ENCODE data around the gene FBP1. TPM values are rescaled to one million over a fixed set of nuclear protein-coding genes. Genes with fewer than 3 reads are reported as not detected.
"Not testable (repeated sequence)": the region's sequence is repeated elsewhere in the genome, so short reads cannot be mapped to it uniquely, and the experiment has no call there.

Gene FBP1
- total RNA-seq, 2 donors from 2014 or later = 4.2 to 4.7 TPM

- intact Hi-C loops (cut with DNase I) = not testable (repeated sequence)
Measured at GRCh38 chr9:94591046-94591545, 48.2 kb downstream of the FBP1 start.

GRCh38 chr9:94588681-94589080, 50.6 kb downstream of the FBP1 start:
- DNase-seq (ENCODE audit: low spot score) = no peak
- intact Hi-C loops (cut with DNase I) = no loop called here

More at GRCh38 chr9:94591046-94591545, 48.2 kb downstream of the FBP1 start:
- not testable (repeated sequence) for DNase-seq (ENCODE audit: low spot score)

GRCh38 chr9:94586814-94587213, 52.5 kb downstream of the FBP1 start:
- DNase-seq (ENCODE audit: low spot score) = no peak
- intact Hi-C loops (cut with DNase I) = no loop called here

GRCh38 chr9:94586316-94586715, 53.0 kb downstream of the FBP1 start:
- intact Hi-C loops (cut with DNase I) = no loop called here
- no peak for DNase-seq (ENCODE audit: low spot score)

DNA sequence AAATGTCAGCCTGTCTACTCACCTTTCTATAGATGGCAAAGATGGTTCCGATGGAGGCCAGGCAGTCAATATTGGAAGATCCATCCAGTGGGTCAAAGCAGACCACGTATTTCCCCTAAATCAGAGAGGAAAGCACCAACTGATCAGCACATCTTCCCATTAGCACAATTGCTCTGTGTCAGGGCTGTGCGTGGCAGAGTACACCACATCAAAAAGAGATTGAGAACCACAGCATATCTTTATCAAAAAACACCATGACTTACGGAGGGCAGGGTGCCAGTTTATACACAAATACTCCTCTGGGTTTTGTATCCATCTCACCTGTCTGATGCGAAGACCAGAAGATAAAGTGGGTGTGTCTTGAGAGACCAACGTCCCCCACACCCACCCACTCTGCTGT, 54.8 kb downstream of the FBP1 start:
- intact Hi-C loops (cut with DNase I) = no loop called here
- no peak for DNase-seq (ENCODE audit: low spot score)

- no peak for DNase-seq (ENCODE audit: low spot score)
- intact Hi-C loops (cut with DNase I) = no loop called here
Measured at GRCh38 chr9:94581728-94582127, 57.6 kb downstream of the FBP1 start.

DNA sequence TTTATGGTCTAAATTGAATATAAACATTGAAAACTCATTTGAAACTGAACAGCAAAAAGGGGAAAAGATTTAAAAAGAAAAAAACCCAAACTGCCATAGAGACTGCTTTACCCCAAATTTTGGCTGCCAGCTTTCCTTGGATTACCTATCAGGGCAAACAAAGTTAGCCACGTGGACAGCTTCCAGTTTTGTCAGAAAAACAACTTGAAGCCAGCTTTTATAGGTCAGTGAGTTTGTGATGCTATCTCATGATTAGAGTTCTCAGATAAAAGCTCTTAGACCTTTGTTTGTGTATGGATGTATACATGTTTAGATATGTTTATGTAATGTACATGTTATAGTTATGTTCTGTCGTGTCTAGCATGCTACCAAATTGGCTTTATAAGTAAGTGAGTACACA, 61.7 kb downstream of the FBP1 start:
- DNase-seq (ENCODE audit: low spot score) = no peak
- intact Hi-C loops (cut with DNase I) = no loop called here

DNA sequence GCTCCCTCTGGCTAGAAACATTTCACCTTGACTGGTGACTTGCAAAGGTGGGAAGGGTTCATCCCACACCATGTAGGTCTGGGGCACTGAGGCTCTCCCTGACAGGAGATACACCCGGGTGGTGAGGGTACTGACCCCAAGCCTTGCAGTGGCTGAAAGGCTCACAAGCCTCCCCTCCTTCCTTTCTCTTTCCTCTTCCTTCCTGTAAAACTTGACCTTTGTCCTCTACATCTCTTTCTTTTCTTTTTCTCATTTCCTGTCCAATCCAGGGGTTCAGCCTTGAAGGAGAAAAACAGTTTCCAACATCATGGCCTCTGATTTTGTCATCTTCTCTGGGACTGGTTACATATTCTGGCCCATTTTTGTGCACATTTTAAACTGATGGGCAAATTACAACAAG, 62.3 kb downstream of the FBP1 start:
- no peak for DNase-seq (ENCODE audit: low spot score)
- intact Hi-C loops (cut with DNase I) = no loop called here

GRCh38 chr9:94576131-94576530, 63.2 kb downstream of the FBP1 start:
- intact Hi-C loops (cut with DNase I) = no loop called here
- DNase-seq (ENCODE audit: low spot score) = no peak

DNA sequence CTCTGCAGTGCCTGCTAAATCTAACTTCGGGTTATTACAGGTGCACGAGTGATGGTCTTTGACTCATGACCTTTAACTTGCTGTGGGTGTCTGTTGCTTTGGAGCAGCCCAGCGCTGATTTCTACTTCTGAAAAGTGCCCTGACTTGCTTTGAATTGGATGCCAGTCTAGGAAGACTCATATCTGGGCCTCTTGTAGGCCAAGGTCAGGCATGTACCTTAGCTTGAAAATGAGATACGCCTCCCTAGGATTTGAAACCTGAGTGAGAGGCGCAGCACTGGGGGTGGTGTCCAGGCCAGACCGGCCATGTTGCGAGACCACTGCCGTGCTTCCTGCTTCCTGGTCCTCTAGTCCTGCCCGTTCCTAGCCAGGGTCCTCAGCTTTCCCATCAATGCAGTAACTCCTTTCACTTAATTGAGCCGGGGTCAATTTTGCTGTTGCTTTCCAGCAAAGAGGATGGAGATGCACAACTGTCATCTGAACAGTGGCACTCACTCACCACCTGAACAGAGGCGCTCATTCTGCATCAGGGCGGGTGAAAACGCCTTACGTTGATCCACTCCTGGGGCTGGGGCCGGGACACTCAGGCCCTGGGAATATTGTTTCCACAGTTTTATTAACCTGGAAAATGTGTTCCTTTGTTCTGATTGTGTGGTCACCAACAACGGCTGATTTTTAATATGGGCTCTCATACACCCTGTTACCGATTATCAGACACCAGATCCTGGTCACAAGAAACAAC, 70.2 kb downstream of the FBP1 start:
- intact Hi-C loops (cut with DNase I) = no loop called here

DNA sequence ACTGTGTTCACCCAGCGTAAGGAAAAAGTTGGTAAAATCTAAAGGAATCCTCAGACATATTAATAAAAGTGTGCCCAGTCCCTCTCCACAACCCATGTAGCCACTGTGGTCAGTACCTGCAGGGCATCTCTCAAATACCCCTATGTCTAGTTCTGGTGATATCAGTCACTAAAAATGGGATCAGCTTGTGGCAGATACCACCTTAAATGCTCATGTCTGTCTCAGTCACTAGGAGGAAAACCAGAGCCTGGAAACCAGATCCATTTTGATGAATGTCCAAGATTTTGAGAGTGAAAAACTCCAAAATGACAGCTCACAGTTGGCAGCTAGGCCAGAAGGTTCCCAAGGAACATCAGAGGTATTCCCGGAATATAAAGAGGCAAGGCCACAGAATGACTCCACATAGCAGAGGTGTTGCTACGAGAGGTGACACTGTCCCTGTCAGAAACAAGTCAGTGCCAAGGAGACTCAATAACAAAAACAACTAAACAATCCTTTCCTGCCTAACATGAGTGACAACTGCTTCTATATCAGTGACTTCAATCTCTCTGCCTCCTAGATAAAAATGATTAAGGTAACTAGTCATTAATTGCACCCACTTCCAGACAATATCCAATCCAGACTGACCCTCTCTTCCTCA, 70.9 kb downstream of the FBP1 start:
- DNase-seq (ENCODE audit: low spot score) = no peak
- intact Hi-C loops (cut with DNase I) = no loop called here

More for the DNA sequence above, 70.2 kb downstream of the FBP1 start:
- DNase-seq (ENCODE audit: low spot score) = no peak

DNA sequence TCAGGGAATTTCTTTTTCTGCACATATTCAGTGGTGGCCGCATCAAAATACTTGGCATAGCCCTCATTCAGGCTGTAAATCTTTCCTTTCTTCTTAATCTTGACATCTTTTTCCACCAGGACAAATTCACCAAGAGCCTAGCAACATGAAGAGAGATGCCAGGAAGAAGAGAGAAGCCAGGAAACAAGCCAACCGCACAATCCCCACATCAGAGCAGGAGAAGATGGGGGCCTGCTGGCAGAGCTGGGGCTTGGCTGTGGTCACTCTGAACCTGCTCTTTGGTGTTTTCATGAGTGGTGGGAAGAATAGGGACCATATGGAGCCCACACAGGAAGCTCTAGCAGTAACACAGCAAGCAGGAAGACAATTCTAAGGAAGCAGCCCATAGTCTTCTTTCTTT, 72.0 kb downstream of the FBP1 start:
- intact Hi-C loops (cut with DNase I) = no loop called here
- DNase-seq (ENCODE audit: low spot score) = no peak

- intact Hi-C loops (cut with DNase I) = no loop called here
Measured at GRCh38 chr9:94566550-94566949, 72.8 kb downstream of the FBP1 start.

GRCh38 chr9:94564279-94564678, 75.0 kb downstream of the FBP1 start:
- intact Hi-C loops (cut with DNase I); DNase-seq (ENCODE audit: low spot score): not testable (repeated sequence)

More at GRCh38 chr9:94566550-94566949, 72.8 kb downstream of the FBP1 start:
- DNase-seq (ENCODE audit: low spot score) = no peak

- intact Hi-C loops (cut with DNase I) = no loop called here
- no peak for DNase-seq (ENCODE audit: low spot score)
Measured at GRCh38 chr9:94563548-94563947, 75.8 kb downstream of the FBP1 start.

DNA sequence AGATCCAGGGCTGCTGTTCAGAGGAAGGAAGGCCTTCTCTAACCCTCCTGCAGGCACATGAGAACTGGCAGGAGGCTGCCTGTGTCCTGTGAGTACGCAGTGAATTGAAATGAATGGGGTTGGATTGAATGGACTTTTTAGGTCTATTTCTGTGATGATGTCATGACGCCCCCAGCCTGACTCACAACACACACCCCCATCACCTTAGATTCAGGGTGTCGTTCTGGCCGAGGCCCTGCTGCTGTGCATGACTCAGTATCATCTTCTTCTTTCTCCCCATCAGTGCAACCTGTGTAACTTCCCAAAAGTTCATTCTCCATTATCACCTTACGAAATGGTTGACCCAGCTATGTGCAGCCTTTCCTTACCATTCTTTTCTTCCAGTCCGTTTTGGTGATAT, 79.1 kb downstream of the FBP1 start:
- intact Hi-C loops (cut with DNase I) = no loop called here
- no peak for DNase-seq (ENCODE audit: low spot score)

- intact Hi-C loops (cut with DNase I) = no loop called here
- no peak for DNase-seq (ENCODE audit: low spot score)
Measured at GRCh38 chr9:94557376-94557775, 81.9 kb downstream of the FBP1 start.

DNA sequence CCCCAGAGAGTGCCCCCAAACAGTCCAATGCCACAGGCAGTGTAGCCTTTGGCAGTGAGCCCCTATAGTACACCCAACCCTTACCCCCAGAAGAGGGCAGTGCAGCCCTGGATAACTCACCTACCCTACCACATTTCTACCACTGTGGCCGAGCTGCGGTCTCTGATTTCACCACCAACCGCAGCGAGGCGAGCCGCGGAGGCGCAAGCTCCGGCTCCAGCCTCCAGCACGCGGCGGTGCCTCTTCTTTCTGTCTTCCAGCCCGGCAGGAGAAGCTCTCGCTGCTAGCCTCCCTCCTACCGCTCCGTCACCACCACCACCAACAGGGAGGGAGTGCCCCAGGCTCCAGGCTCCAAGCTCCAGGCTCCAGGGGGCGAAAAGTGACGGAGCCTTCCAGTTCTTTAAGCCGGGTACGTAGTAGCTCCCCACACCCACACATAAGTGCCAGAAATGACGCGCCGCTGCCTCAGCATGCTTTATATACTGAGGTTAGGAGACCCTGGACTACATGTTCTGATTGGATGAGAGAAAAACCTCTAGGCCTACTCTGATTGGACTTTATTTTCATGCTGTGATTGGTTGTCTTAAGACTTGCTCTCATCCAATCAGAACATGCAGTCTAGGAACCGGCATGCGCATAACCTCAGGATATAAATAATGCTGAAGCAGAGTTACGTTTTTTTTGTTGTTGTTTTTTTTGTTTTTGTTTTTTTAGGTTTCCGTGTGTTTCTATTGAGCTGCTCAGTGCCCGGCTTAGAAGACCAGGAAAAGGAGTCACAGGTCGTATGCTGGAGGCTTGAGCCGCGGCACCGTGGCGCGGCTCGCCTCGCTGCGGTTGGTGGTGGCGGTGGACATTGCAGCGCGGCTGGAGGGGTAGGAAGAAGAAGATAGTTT, 84.6 kb downstream of the FBP1 start, which contains the start of gene PCAT7:
Gene PCAT7, plus strand, starts transcription at position 645 of the 893 bp plus-strand sequence.
- no peak for DNase-seq (ENCODE audit: low spot score)
- intact Hi-C loops (cut with DNase I) = no loop called here

DNA sequence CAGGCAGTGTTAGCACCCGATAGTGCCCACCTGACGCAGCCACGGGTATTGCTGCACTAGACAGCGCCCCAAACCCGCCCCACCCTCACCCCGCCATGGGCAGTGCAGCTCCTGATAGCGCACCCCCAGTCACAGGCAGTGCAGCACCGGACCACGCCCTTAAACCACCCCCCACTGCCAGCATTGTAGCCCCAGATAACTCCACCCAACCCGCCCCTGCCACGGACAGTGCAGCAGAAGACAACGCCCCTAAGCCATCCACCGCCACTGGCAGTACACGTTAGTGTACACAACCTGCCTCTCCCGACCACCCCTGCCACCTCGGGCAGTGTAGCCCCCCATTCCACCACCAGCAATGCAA, 85.3 kb downstream of the FBP1 start:
- intact Hi-C loops (cut with DNase I) = no loop called here
- no peak for DNase-seq (ENCODE audit: low spot score)

All from posterior vena cava (tissue), 2 donors.